NB4 (cell line): ENCODE measurements around the gene COA1.

Source experiments
- DNase-seq: peaks from one replicate; pipeline ENCODE4 v3.0.0; 2010; ENCODE audit warnings: low read depth
- H3K4me3 ChIP-seq: one replicate; pipeline ENCODE4 v1.5.1; 2011; ENCODE audit warnings: mild to moderate bottlenecking, low read depth, low read length, moderate library complexity
- MAX ChIP-seq: IDR thresholded peaks from 2 replicates; pipeline ENCODE4 v1.6.1; 2011; ENCODE audit warnings: low read depth, low read length
- MYC ChIP-seq: IDR thresholded peaks from 2 replicates; pipeline ENCODE4 v1.6.1; 2011; ENCODE audit warnings: low read depth, low read length
- POLR2A ChIP-seq: IDR thresholded peaks from 2 replicates; pipeline ENCODE4 v1.6.1; 2011; ENCODE audit warnings: mild to moderate bottlenecking; ENCODE audit not compliant: insufficient read length; ENCODE audit errors: extremely low read depth

COA1 gene

GRCh38 chr7:43590862-43591557 lies 138.3 kb downstream of the COA1 start:
- DNase-seq: no peak
- no peak overlapping the region for H3K4me3 ChIP-seq
- TF ChIP-seq POLR2A: no peak

- TF ChIP-seq POLR2A: no peak
- TF ChIP-seq MAX: no peak
- no peak for TF ChIP-seq MYC
- no peak overlapping the region for H3K4me3 ChIP-seq
- DNase-seq: no peak
Observed at GRCh38 chr7:43589728-43590127, 139.6 kb downstream of the COA1 start.
